ENCODE measurements around the gene RPP30.
A peak's percentile ranks its signal among the peaks of the same experiment; 100 is the strongest.

Gene RPP30

GRCh38 chr10:90871766-90872647 is at the start of gene RPP30:
Gene RPP30 (plus strand): TSS chr10:90871974. CDS start chr10:90871987, 13 bp downstream.
- peak; percentile 82 for DNase-seq

- DNase-seq = no peak
Measured at GRCh38 chr10:90822508-90822907, 49.3 kb upstream of the RPP30 start.

GRCh38 chr10:90832111-90832510 is 39.7 kb upstream of the RPP30 start:
- no peak for DNase-seq

GRCh38 chr10:90834326-90834725 is 37.4 kb upstream of the RPP30 start:
- no peak for DNase-seq

GRCh38 chr10:90837486-90837885 is 34.3 kb upstream of the RPP30 start:
- no peak for DNase-seq

- DNase-seq = no peak
Measured at GRCh38 chr10:90842725-90843124, 29.0 kb upstream of the RPP30 start.

GRCh38 chr10:90845726-90846125 is 26.0 kb upstream of the RPP30 start:
- DNase-seq = no peak

GRCh38 chr10:90846746-90847145 is 25.0 kb upstream of the RPP30 start:
- no peak for DNase-seq

- no peak for DNase-seq
Measured at GRCh38 chr10:90847436-90847835, 24.3 kb upstream of the RPP30 start.

- peak; percentile 16 for DNase-seq
Measured at GRCh38 chr10:90849956-90850749, 21.6 kb upstream of the RPP30 start.

GRCh38 chr10:90855126-90855525 is 16.6 kb upstream of the RPP30 start:
- peak; percentile 14 for DNase-seq

- DNase-seq = peak; percentile 42
Measured at GRCh38 chr10:90856261-90856660, 15.5 kb upstream of the RPP30 start.

- DNase-seq = no peak
Measured at GRCh38 chr10:90856964-90857634, 14.7 kb upstream of the RPP30 start.

- peak; percentile 67 for DNase-seq
Measured at GRCh38 chr10:90857635-90858460, 13.9 kb upstream of the RPP30 start, which contains the start of gene HTR7. Gene HTR7 (minus strand): TSS chr10:90858039. CDS start chr10:90857671, 368 bp downstream.

- no peak for DNase-seq
Measured at GRCh38 chr10:90858461-90858968, 13.3 kb upstream of the RPP30 start.

- no peak for DNase-seq
Measured at GRCh38 chr10:90859321-90859751, 12.4 kb upstream of the RPP30 start.

- DNase-seq = no peak
Measured at GRCh38 chr10:90860790-90861189, 11.0 kb upstream of the RPP30 start.

- DNase-seq = peak; percentile 21
Measured at GRCh38 chr10:90862908-90863514, 8.8 kb upstream of the RPP30 start.

- DNase-seq = peak; percentile 1
Measured at GRCh38 chr10:90865401-90865800, 6.4 kb upstream of the RPP30 start.

- no peak for DNase-seq
Measured at GRCh38 chr10:90866050-90866598, 5.7 kb upstream of the RPP30 start.

- peak; percentile 79 for DNase-seq
Measured at GRCh38 chr10:90871279-90871765, 452 bp upstream of the RPP30 start.

All from NCI-H82 (cell line).